CD14-positive monocyte (primary cell): ENCODE results near the gene ZSCAN26. TPM values are rescaled to one million over a fixed set of nuclear protein-coding genes. Genes with fewer than 3 reads are reported as not detected.

ENCODE experiments used
- DNase-seq, 3 donors: peaks; one replicate each; pipeline ENCODE4 v3.0.0-alpha.2; 2011 to 2022
- H2AFZ ChIP-seq: 2 replicates; pipeline ENCODE4 v1.6.0; 2012; ENCODE audit warnings: mild to moderate bottlenecking, low read depth, low read length, inconsistent platforms; ENCODE audit not compliant: insufficient read depth, poor library complexity, severe bottlenecking
- H3K27ac ChIP-seq, 2 donors: 1 replicate in 1 of 2; 2 replicates in 1 of 2; pipeline ENCODE4 v1.5.1; 2012 to 2013; ENCODE audit warnings: low read length in 2 of 2, control low read depth in 1 of 2, inconsistent platforms in 1 of 2, low read depth in 1 of 2, mild to moderate bottlenecking in 1 of 2
- H3K27me3 ChIP-seq, 2 donors: one replicate each; pipeline versions ENCODE4 v1.6.0 to v1.6.1; 2011 to 2013; ENCODE audit warnings: low read length in 2 of 2; ENCODE audit not compliant: control insufficient read depth in 2 of 2, insufficient read depth in 2 of 2
- H3K36me3 ChIP-seq, 2 donors: replicated peaks in 1 of 2; 1 replicate in 1 of 2; 2 replicates in 1 of 2; pipeline versions ENCODE4 v1.5.1 to v1.6.1; 2012 to 2013; ENCODE audit warnings: low read length in 2 of 2, control low read depth in 1 of 2, inconsistent platforms in 1 of 2, mild to moderate bottlenecking in 1 of 2; ENCODE audit not compliant: insufficient read depth in 2 of 2, control insufficient read depth in 1 of 2
- H3K4me1 ChIP-seq, 2 donors: 1 replicate in 1 of 2; 2 replicates in 1 of 2; pipeline versions ENCODE4 v1.5.1 to v1.6.1; 2012 to 2013; ENCODE audit warnings: low read length in 2 of 2, control low read depth in 1 of 2, inconsistent platforms in 1 of 2, mild to moderate bottlenecking in 1 of 2, moderate library complexity in 1 of 2; ENCODE audit not compliant: insufficient read depth in 2 of 2, control insufficient read depth in 1 of 2
- H3K4me2 ChIP-seq: replicated peaks from 2 replicates; pipeline ENCODE3; 2012; ENCODE audit warnings: low read length, moderate library complexity, mild to moderate bottlenecking; ENCODE audit not compliant: poor library complexity, severe bottlenecking; ENCODE audit errors: extremely low read depth
- H3K4me3 ChIP-seq, 3 experiments: fragments of 200-600 bp in 1 of 3; sonication (generic) in 1 of 3; replicated peaks in 1 of 3; 1 replicate in 2 of 3; 2 replicates in 1 of 3; pipeline ENCODE4 v1.5.1; 2011 to 2013; ENCODE audit warnings: low read length in 3 of 3, mild to moderate bottlenecking in 3 of 3, control low read depth in 2 of 3, low read depth in 2 of 3, inconsistent platforms in 1 of 3, moderate library complexity in 1 of 3
- H3K79me2 ChIP-seq: 2 replicates; pipeline ENCODE4 v1.6.0; 2012; ENCODE audit warnings: mild to moderate bottlenecking, control low read depth, inconsistent platforms, low read length, moderate library complexity; ENCODE audit not compliant: insufficient read depth
- H3K9ac ChIP-seq: 2 replicates; pipeline ENCODE4 v1.6.0; 2017; ENCODE audit warnings: low read length, mild to moderate bottlenecking; ENCODE audit not compliant: insufficient read depth, poor library complexity, severe bottlenecking
- H3K9me3 ChIP-seq, 2 donors: replicated peaks in 1 of 2; 1 replicate in 1 of 2; 2 replicates in 1 of 2; pipeline versions ENCODE4 v1.5.1 to v1.6.1; 2012 to 2013; ENCODE audit warnings: low read length in 2 of 2, control low read depth in 1 of 2; ENCODE audit not compliant: control insufficient read depth in 1 of 2, insufficient read depth in 1 of 2
- H4K20me1 ChIP-seq: 2 replicates; pipeline ENCODE4 v1.6.0; 2012; ENCODE audit warnings: mild to moderate bottlenecking, low read length, control low read depth, moderate library complexity; ENCODE audit not compliant: insufficient read depth
- H3K27ac Mint-ChIP-seq, 7 donors: one replicate each; pipeline ENCODE4 v1.8.0; 2020; ENCODE audit warnings: mild to moderate bottlenecking in 7 of 7, mixed read lengths in 7 of 7, moderate library complexity in 6 of 7, inconsistent platforms in 2 of 7
- H3K27me3 Mint-ChIP-seq, 3 donors: one replicate each; pipeline ENCODE4 v1.8.0; 2021 to 2022; ENCODE audit warnings: low read depth in 3 of 3, mild to moderate bottlenecking in 3 of 3, mixed read lengths in 3 of 3, moderate library complexity in 3 of 3, inconsistent platforms in 1 of 3
- H3K36me3 Mint-ChIP-seq, 2 donors: one replicate each; pipeline ENCODE4 v1.8.0; 2020; ENCODE audit warnings: mixed read lengths in 2 of 2, inconsistent platforms in 1 of 2, mild to moderate bottlenecking in 1 of 2
- H3K4me1 Mint-ChIP-seq: one replicate; pipeline ENCODE4 v1.8.0; 2020; ENCODE audit warnings: mild to moderate bottlenecking, mixed read lengths
- H3K4me3 Mint-ChIP-seq, 2 donors: one replicate each; pipeline ENCODE4 v1.8.0; 2020; ENCODE audit warnings: mild to moderate bottlenecking in 2 of 2, mixed read lengths in 2 of 2, moderate library complexity in 1 of 2
- H3K9me3 Mint-ChIP-seq, 7 donors: one replicate each; pipeline ENCODE4 v1.8.0; 2020 to 2022; ENCODE audit warnings: mixed read lengths in 7 of 7, mild to moderate bottlenecking in 6 of 7, moderate library complexity in 6 of 7, inconsistent platforms in 2 of 7
- CTCF ChIP-seq: fragments of 200-600 bp; IDR thresholded peaks from one replicate; pipeline ENCODE4 v1.8.0; 2022; ENCODE audit warnings: antibody characterized with exemption, mild to moderate bottlenecking
- WGBS: methylation state at CpG from one replicate; pipeline ENCODE4 v1.1.5; 2013; ENCODE audit warnings: missing lambda C conversion rate; ENCODE audit not compliant: insufficient coverage; 5-methylcytosine and 5-hydroxymethylcytosine counted together
- intact Hi-C, 2 donors: fragments of 100-400 bp; cut with micrococcal nuclease; formaldehyde crosslinking; loops; one replicate each; pipeline versions ENCODE4 v1.15.0 to v1.15.1; 2023
- polyA plus RNA-seq, 3 donors: library from polyadenylated mRNA; depleted of rRNA in 1 of 3; unstranded in 2 of 3; stranded (reverse) in 1 of 3; fragments of 300-500 nt in 2 of 3; fragments of >200 nt in 1 of 3; fragmentation: Illumina TruSeq in 2 of 3; gene quantifications; 1 replicate in 2 of 3; 2 replicates in 1 of 3; pipeline ENCODE4 v1.2.3, GENCODE V29; 2012 to 2021

The ZSCAN26 gene
- polyA plus RNA-seq, 3 donors: 3.4 to 8.3 (median 3.5) TPM

- WGBS: no CpG with 5 or more reads among the region's 5 CpGs
- peak overlapping the region; percentile 39 to 82 for H3K27ac ChIP-seq
- H3K27me3 Mint-ChIP-seq: peaks cover 0 to 1% (median under 1%) of the 10 kb centered on the region in 3 donors
- peaks cover 23% of the 10 kb centered on the region for H3K79me2 ChIP-seq
- H3K4me2 ChIP-seq: peak overlapping the region; percentile 92
- TF ChIP-seq CTCF: no peak
- no peak for DNase-seq
- H3K4me1 ChIP-seq: peaks cover 7 to 9% of the 10 kb centered on the region in 2 donors
- no peaks in the 10 kb centered on the region for H3K4me1 Mint-ChIP-seq
- no peaks in the 10 kb centered on the region for H4K20me1 ChIP-seq
- no peaks in the 10 kb centered on the region for H3K9me3 ChIP-seq
- no peak overlapping the region for H3K27ac Mint-ChIP-seq
- H3K4me3 ChIP-seq: peak overlapping the region; percentile 59 to 95 (median 83)
- H3K36me3 Mint-ChIP-seq: peaks cover 0 to under 1% of the 10 kb centered on the region in 2 donors
- H3K9ac ChIP-seq: peak overlapping the region; percentile 68
- H2AFZ ChIP-seq: peak overlapping the region; percentile 85
- H3K4me3 Mint-ChIP-seq: no peak overlapping the region
- H3K9me3 Mint-ChIP-seq: no peaks in the 10 kb centered on the region
- intact Hi-C loops: loop anchor here in 1 of 2 donors (10.0 kb wide), 1 partner anchor 68 kb away; the partner anchor contains the start of gene ZSCAN31
- peaks cover 0 to under 1% of the 10 kb centered on the region in 2 donors for H3K36me3 ChIP-seq
- H3K27me3 ChIP-seq: no peaks in the 10 kb centered on the region
These were observed 381 bp upstream of the ZSCAN26 start for GRCh38 chr6:28266563-28266961.

DNA sequence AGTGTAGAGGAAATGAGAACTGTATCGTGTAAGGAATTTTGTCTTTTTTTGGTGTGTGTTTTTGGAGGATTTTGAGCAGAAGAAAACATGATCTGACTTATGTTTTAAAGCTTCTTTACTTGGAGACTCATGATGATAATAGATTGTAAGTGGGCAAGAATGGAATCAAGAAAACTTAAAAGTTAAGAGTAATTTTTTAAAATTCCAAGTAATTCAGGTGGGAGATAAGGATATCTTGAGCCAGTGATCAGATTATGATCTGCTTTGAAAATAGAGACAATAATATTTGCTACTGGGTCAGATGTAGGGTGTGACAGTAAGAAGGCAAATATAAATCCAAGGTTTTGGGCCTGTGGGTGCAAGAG, 734 bp downstream of the ZSCAN26 start:
- H3K9me3 ChIP-seq: no peaks in the 10 kb centered on the region
- Mint-ChIP-seq H3K9me3 (no peaks in the 10 kb centered on the region), H3K27ac (no peak overlapping the region), H3K4me1 (no peaks in the 10 kb centered on the region), H3K4me3 (no peak overlapping the region), H3K27me3 (peaks cover 0 to 1% (median 0%) of the 10 kb centered on the region in 3 donors), H3K36me3 (peaks cover 10 to 12% of the 10 kb centered on the region in 2 donors)
- H3K9ac ChIP-seq: peak overlapping the region; percentile 68
- peaks cover 9 to 11% of the 10 kb centered on the region in 2 donors for H3K36me3 ChIP-seq
- H3K4me1 ChIP-seq: peaks cover 7 to 9% of the 10 kb centered on the region in 2 donors
- TF ChIP-seq CTCF: no peak
- H3K79me2 ChIP-seq: peaks cover 23% of the 10 kb centered on the region
- H4K20me1 ChIP-seq: no peaks in the 10 kb centered on the region
- H3K4me2 ChIP-seq: peak overlapping the region; percentile 92
- H3K4me3 ChIP-seq: peak overlapping the region; percentile 59 to 95 (median 83)
- H3K27me3 ChIP-seq: no peaks in the 10 kb centered on the region
- peak overlapping the region; percentile 85 for H2AFZ ChIP-seq
- DNase-seq: no peak
- 0% methylated on average over 1 of the region's 1 CpG for WGBS
- H3K27ac ChIP-seq: peak overlapping the region in 1 of 2 donors; percentile 82
- intact Hi-C loops: loop anchor here in 1 of 2 donors (10.0 kb wide), 1 partner anchor 67 kb away; the partner anchor contains the start of gene ZSCAN31
